K562 (cell line): ENCODE results near the gene IFT122. TPM values are rescaled to one million over a fixed set of nuclear protein-coding genes. Genes with fewer than 3 reads are reported as not detected.

Source experiments
- ARID3B ChIP-seq: fragments of 250-450 bp; sonication (Bioruptor Pico); IDR thresholded peaks from 2 replicates; pipeline ENCODE4 v1.4.0; 2020; ENCODE audit warnings: borderline replicate concordance
- ASH1L ChIP-seq: fragments of 450-650 bp; IDR thresholded peaks from 2 replicates; pipeline ENCODE4 v1.6.1; 2018; ENCODE audit warnings: borderline replicate concordance, mild to moderate bottlenecking, low read depth; ENCODE audit not compliant: partially characterized antibody
- ATF3 ChIP-seq, 2 experiments: fragments of 450-650 bp in 1 of 2; sonication (generic) in 1 of 2; formaldehyde crosslinking in 1 of 2; IDR thresholded peaks in 1 of 2; conservative IDR thresholded peaks in 1 of 2; 2 replicates each; pipeline versions ENCODE4 v1.6.1 to v1.8.1; 2016 to 2023; ENCODE audit warnings: mild to moderate bottlenecking in 2 of 2, moderate library complexity in 2 of 2, inconsistent platforms in 1 of 2, missing genetic modification reagents in 1 of 2
- BRF2 ChIP-seq: IDR thresholded peaks from 3 replicates; pipeline ENCODE4 v1.6.1; 2011; ENCODE audit warnings: borderline replicate concordance, mild to moderate bottlenecking; ENCODE audit not compliant: insufficient read length, insufficient read depth
- ETS1 ChIP-seq: conservative IDR thresholded peaks from 2 replicates; pipeline ENCODE4 v1.6.1; 2011; ENCODE audit warnings: low read depth, mild to moderate bottlenecking, low read length; ENCODE audit not compliant: control insufficient read depth
- HCFC1 ChIP-seq: IDR thresholded peaks from 2 replicates; pipeline ENCODE4 v1.6.1; 2012; ENCODE audit warnings: low read depth, low read length, improper control_type of control experiment
- HES1 ChIP-seq: fragments of 450-650 bp; IDR thresholded peaks from 2 replicates; pipeline ENCODE4 v1.6.1; 2016; ENCODE audit warnings: low read depth, mild to moderate bottlenecking, moderate library complexity
- MAFG ChIP-seq: fragments of 450-650 bp; conservative IDR thresholded peaks from 2 replicates; pipeline ENCODE4 v1.6.1; 2016; ENCODE audit warnings: missing genetic modification characterization, missing compliant biosample characterization
- MAFK ChIP-seq: IDR thresholded peaks from 2 replicates; pipeline ENCODE4 v1.6.1; 2011; ENCODE audit warnings: low read length, improper control_type of control experiment
- MECOM ChIP-seq: fragments of 250-450 bp; sonication (Bioruptor Pico); IDR thresholded peaks from 2 replicates; pipeline ENCODE4 v1.8.0; 2022; ENCODE audit warnings: inconsistent platforms
- PML ChIP-seq: IDR thresholded peaks from 2 replicates; pipeline ENCODE4 v1.6.1; 2012; ENCODE audit warnings: low read length, inconsistent platforms
- SETDB1 ChIP-seq: IDR thresholded peaks from one replicate; pipeline ENCODE4 v1.6.1; 2012; ENCODE audit warnings: low read length, control low read depth, inconsistent platforms
- ZBTB12 ChIP-seq: fragments of 250-450 bp; sonication (Bioruptor Pico); IDR thresholded peaks from 2 replicates; pipeline ENCODE4 v1.4.0; 2020
- ZBTB34 ChIP-seq: fragments of 250-450 bp; sonication (Bioruptor Pico); IDR thresholded peaks from 2 replicates; pipeline ENCODE4 v1.8.0; 2021; ENCODE audit warnings: mild to moderate bottlenecking, moderate library complexity
- ZNF707 ChIP-seq: fragments of 250-450 bp; sonication (Bioruptor Pico); conservative IDR thresholded peaks from 2 replicates; pipeline ENCODE4 v1.8.0; 2022; ENCODE audit warnings: inconsistent platforms, mild to moderate bottlenecking, moderate library complexity
- ZNF79 ChIP-seq: fragments of 250-450 bp; sonication (Bioruptor Pico); IDR thresholded peaks from 2 replicates; pipeline ENCODE4 v1.4.0; 2020; ENCODE audit warnings: low read depth, mild to moderate bottlenecking, moderate library complexity
- ZNF830 ChIP-seq: fragments of 250-450 bp; sonication (Bioruptor Pico); IDR thresholded peaks from 2 replicates; pipeline ENCODE4 v1.5.0; 2021; ENCODE audit warnings: mild to moderate bottlenecking
- polyA plus RNA-seq, 8 experiments: library from polyadenylated mRNA; depleted of rRNA in 4 of 8; stranded (reverse) in 5 of 8; unstranded in 3 of 8; fragments of >200 nt; fragmentation: Nextera tagmentation in 2 of 8; fragmentation: Illumina TruSeq in 1 of 8; extraction: Ambion mirVana in 2 of 8; extraction: Trizol in 1 of 8; gene quantifications; 2 replicates each; pipeline versions ENCODE4 v1.2.1 to v1.2.3, GENCODE V29; 2011 to 2014; ENCODE audit warnings: inconsistent platforms in 1 of 8, missing spikeins in 1 of 8
- total RNA-seq, 7 experiments: library from RNA; depleted of rRNA in 6 of 7; stranded (reverse); fragments of >200 nt in 6 of 7; fragmentation: Illumina TruSeq in 2 of 7; extraction: Trizol in 2 of 7; gene quantifications; 2 replicates each; pipeline versions ENCODE4 v1.2.1 to v1.2.3, GENCODE V29; 2011 to 2021; ENCODE audit warnings: low replicate concordance in 1 of 7

IFT122 gene
- total and polyA plus RNA-seq, 9 of the 15 experiments (the other 6 are each of a cell fraction or from before 2014, with no cell fraction given) = 2.4 to 11.5 (median 7.7) TPM

- TF ChIP-seq ZBTB34 (CRISPR knock-in tag) = no peak
- TF ChIP-seq MAFG (tag) = no peak
- no peak for TF ChIP-seq BRF2
- TF ChIP-seq ZBTB12 (CRISPR knock-in tag) = no peak
- no peak for TF ChIP-seq ETS1
- no peak for TF ChIP-seq HCFC1
- TF ChIP-seq ZNF79 = no peak
- peak; percentile 97 for TF ChIP-seq PML
- no peak for TF ChIP-seq MAFK
- TF ChIP-seq ATF3 (IDR thresholded peaks at IDR 0.05) = peak; percentile 70; the same call in 1 of the 2 replicates
- 0 out of 2 replicates have a peak, but pooled peaks have one; percentile 26 for TF ChIP-seq ATF3 (CRISPR knock-in tag; conservative IDR thresholded peaks at IDR 0.05)
- no peak for TF ChIP-seq ZNF830 (CRISPR knock-in tag)
- no peak for TF ChIP-seq ARID3B (CRISPR knock-in tag)
- TF ChIP-seq MECOM (CRISPR knock-in tag) = no peak
- no peak for TF ChIP-seq SETDB1
- no peak for TF ChIP-seq ZNF707 (CRISPR knock-in tag)
- 0 out of 2 replicates have a peak, but pooled peaks have one; percentile 40 for TF ChIP-seq HES1
- TF ChIP-seq ASH1L = no peak
Observed at GRCh38 chr3:129461461-129462146, 21.6 kb downstream of the IFT122 start (continued).
